SK-MEL-5 (cell line): ENCODE results near the gene DBR1. TPM values are rescaled to one million over a fixed set of nuclear protein-coding genes. Genes with fewer than 3 reads are reported as not detected.
"Not testable (repeated sequence)": the region's sequence is repeated elsewhere in the genome, so short reads cannot be mapped to it uniquely, and the experiment has no call there.

Experiments
- DNase-seq: peaks from one replicate; pipeline ENCODE4 v3.0.0-alpha.2; 2016; ENCODE audit warnings: low read depth, low spot score
- in situ Hi-C: cut with HindIII; loops from 2 replicates; pipeline ENCODE4 v1.10.0; 2016; ENCODE audit warnings: low sequenced_read_pairs, high pct_unique_total_duplicates, low pct_unique_long_range_greater_than_20kb
- total RNA-seq: library from RNA; depleted of rRNA; stranded (reverse); fragments of >200 nt; shearing (Covaris generic); gene quantifications from 2 replicates; pipeline ENCODE4 v1.2.3, GENCODE V29; 2014

Gene DBR1
- total RNA-seq, 1 experiment from 2014 or later = 25.0 TPM

DNA sequence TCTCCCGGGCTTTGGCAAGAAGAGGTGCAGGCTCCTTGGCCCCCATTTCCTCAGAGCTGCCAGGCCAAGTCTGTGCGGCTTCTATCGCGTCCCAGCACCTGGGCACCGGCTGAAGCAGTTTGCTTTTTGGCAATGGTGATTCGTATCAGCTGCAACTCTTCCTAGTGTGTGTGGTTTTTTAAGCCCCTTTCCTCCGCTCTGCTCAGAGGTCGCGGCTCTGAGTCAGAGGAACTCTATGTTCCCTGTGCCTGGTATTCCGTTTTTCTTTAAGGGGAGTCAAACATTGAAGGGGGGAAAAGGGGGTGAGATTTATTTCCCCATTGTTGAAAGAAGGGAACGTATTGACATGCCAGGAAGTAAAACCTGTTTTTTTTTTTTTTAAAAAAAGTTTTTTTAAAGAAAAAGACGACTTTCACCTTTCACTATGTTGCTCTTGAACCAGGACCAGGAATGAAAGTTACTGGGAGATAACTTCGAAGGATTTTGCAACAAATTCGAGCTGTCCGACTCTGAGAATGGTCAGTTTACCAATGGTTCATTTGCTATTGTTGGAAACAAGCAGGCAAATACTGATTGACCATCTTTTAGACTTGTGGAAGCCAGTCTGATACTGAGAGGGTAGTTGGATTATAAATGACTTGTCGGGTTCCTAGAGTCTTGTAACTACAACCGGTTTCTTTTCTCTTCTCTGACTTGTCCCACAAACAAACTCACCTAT is 13.5 kb upstream of the DBR1 start:
- in situ Hi-C loops = no loop called here
- no peak for DNase-seq

- in situ Hi-C loops = no loop called here
- peak; percentile 44 for DNase-seq
Measured at GRCh38 chr3:138187296-138188012, 12.7 kb upstream of the DBR1 start, which contains the start of gene ARMC8. ARMC8 (plus strand) TSS chr3:138187301; CDS start chr3:138187555, 254 bp downstream.

GRCh38 chr3:138186803-138187295 is 12.1 kb upstream of the DBR1 start:
- in situ Hi-C loops = no loop called here
- peak; percentile 90 for DNase-seq

DNA sequence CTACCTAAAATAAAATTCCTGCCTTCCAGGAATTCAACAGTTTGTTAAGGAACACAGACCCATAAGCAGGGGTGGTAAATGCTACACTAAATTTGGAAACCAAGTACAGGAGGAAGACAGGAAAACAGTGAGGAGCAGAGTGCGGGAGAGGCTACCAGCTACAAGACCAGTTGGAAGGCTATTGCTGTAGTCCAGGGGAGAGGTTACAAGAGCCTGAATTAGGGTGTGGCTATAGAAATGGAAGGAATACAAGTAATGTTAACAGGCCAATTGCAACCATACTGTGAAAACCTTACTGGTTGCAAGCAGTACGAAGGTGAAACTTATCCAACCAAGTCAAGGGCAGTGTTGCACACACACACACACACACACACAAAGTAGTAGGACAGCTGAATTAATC is 11.5 kb upstream of the DBR1 start:
- peak; percentile 18 for DNase-seq
- in situ Hi-C loops = no loop called here

- no peak for DNase-seq
- in situ Hi-C loops = no loop called here
Measured at GRCh38 chr3:138184994-138185393, 10.3 kb upstream of the DBR1 start.

DNA sequence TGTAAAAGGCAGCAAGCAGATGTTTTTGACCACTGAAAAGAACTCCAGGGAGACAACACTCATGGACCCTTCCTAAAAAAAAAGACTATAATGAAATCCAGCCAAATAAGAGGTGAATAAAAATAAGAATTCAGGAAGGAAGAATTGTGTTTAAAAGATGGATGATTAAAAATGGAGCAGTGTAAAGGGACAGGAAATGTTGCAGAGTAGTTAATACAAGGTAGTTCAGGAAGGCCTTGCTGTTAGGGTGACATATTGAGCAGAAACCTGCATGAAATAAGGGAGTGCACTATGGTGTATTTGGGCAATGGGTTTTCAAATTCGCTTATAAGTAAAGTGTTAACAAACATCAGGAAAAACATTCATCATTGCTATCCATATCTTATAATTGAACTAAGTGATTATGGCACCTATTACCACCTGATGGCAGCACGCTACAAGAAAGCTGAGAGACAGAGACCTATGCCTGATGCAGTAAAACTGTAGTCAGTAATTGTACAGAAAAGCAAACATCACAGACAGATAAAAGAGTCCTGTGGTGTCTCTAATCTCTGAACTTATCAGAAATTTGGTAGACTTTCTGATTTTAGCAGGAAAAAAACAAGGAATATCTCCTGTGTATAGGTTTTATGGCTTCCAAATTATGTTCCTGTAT is 5.8 kb upstream of the DBR1 start:
- peak; percentile 70 for DNase-seq
- in situ Hi-C loops = no loop called here

DNA sequence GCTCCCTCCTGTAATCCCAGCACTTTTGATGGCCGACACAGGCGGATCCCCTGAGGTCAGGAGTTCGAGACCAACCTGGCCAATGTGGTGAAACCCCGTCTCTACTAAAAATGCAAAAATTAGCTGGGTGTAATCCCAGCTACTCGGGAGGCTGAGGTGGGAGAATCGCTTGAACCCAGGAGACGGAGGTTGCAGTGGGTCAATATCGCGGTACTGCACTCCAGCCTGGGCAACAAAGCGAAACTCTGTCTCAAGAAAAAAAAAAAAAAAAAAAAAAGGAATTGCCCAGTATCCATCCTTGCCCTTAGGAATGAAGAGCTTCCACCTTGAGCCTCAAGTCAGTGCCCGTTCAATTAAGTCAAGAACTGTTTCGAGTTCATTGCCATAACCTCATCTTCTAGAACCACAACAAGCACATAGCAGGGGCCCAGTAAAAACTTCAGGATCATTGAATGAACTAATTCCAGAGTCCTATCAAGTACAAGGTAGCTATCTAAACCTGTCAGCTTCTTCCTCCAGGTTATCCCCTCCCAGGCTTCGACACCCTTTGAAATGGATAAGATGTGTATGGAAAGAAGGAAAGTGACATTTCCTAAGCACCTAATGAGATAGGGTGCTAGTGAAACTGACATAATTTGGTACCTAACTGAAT is 826 bp downstream of the DBR1 start:
- in situ Hi-C loops = no loop called here
- DNase-seq = peak; percentile 11

DNA sequence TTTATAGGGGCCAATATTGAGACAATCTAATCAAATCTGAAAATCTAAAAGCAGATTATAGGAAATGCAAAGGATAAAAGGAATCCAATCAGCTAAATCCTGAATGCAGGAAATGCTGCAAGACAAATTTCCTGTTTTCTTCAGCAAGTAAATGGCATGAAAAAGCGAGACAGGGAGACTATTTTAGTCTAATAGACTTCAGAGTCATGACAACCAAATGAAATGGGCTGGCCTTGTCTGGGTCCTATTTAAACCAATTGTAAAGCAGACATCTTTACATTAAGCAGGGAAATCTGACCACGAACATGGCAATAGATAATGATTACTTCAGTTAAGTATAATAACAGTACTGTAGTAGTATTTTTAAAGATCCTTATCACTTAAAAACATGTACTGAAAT is 2.1 kb downstream of the DBR1 start:
- DNase-seq = no peak
- in situ Hi-C loops = no loop called here

DNA sequence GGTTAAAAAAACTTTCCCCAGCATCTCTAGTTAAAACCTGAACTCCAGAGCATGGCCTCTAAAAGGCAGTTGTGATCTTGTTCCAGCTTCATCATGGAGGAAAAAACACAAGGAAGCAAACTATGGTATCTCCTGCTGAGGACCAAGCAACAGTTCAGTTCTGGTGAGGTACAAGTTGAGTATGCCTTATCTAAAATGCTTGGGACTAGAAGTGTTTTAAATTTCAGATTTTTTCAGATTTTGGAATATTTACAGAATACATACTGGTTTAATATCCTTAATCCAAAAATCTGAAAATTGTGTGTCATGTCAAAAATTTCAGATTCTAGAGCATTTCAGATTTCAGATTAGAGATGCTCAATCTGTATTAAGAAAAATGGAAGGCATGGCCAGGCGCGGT is 9.7 kb downstream of the DBR1 start:
- DNase-seq = no peak
- in situ Hi-C loops = no loop called here

- DNase-seq = no peak
- in situ Hi-C loops = no loop called here
Measured at GRCh38 chr3:138157743-138158142, 17.0 kb downstream of the DBR1 start.

DNA sequence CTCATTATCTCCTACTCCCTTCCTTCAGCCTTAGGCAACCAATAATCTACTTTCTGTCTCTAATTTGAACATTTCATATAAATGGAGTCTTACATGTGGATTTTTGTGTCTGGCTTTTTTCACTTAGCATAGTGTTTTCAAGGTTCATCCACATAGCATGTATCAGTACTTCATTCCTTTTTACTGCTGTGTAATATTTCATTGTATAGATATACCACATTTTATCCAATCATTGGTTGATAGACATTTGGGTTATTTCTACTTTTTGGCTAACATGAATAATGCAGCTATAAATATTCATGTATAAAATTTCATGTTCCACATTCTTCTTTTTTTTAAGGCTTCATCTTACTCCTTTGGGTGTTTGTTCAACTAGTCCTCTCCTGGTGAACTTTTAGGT is 20.2 kb downstream of the DBR1 start:
- DNase-seq = no peak
- in situ Hi-C loops = no loop called here

DNA sequence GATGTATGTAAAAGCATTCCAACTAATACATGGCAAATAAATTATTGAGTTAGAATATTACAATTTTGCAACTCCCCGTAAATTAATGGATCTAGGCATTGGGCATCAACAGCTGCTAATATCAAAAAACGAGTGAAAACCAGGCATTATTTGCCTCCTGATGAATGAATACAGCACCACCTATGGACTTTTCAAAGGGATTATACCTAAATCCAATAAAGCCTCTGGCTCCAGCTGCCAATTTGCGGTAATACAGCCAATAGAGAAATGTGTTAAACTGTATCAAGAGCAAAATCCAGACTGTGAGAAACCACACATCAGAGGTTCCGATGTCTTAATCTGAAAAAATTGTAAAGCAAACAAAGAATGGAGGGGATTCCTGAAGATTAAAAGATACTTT is 26.2 kb downstream of the DBR1 start:
- DNase-seq = peak; percentile 31
- in situ Hi-C loops = no loop called here

DNA sequence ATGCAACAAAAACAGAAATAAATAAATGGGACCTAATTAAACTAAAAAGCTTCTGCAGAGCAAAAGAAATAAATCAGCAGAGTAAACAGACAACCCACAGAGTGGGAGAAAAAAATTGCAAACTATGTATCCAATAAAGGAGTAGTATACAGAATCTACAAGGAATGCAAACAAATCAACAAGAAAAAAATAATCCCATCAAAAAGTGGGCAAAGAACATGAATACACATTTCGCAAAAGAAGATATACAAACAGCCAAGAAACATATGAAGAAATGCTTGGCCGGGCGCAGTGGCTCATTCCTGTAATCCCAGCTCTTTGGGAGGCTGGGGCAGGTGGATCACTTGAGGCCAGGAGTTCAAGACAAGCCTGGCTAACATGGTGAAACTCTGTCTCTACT is 32.5 kb downstream of the DBR1 start:
- in situ Hi-C loops, DNase-seq: not testable (repeated sequence)

GRCh38 chr3:138140940-138141339 is 33.8 kb downstream of the DBR1 start:
- no peak for DNase-seq
- in situ Hi-C loops = no loop called here

GRCh38 chr3:138139691-138140090 is 35.0 kb downstream of the DBR1 start:
- no peak for DNase-seq
- in situ Hi-C loops = no loop called here

DNA sequence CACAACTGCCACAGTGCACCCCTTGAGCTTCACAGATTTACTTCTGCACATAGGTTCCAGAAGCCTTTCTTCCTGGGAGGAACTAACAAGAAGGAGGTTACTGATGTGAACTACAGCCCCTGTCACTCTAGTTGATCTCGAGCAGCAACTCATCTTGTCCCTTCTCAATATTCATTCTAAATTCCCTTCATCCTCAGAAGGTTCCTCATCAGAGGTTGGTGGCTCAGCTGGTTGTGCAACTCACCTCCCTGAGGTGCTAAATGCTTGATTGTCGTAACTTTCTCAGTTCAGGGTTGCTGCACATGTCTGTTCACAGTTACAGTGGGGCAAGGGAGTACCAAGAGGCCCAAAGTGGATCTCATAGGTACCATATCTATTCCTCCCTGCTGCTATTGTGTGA is 36.9 kb downstream of the DBR1 start:
- in situ Hi-C loops = no loop called here
- DNase-seq = no peak

DNA sequence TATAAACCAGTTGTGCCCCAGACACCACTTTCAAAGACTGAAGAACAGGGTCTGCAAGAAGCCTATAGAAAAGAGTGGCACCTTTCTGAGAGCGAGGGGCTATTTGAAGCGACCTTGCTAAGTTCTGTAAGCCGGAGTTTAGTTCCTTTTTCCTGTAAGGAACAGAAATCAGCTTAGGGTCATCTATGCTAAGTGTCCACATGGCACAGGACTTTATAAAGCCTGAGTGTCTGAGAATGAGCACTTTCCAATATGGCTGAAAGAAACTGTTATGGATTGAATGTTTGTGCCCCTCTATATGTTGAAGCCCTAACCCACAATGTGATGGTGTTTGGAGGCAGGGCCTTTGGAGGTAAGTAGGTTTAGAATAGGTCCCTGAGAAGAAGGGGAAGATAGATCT is 38.5 kb downstream of the DBR1 start:
- DNase-seq = no peak
- in situ Hi-C loops = no loop called here

- in situ Hi-C loops = no loop called here
- no peak for DNase-seq
Measured at GRCh38 chr3:138135833-138136194, 38.9 kb downstream of the DBR1 start.
